ENCODE results near the gene PIM2.
"Not testable (repeated sequence)": the region's sequence is repeated elsewhere in the genome, so short reads cannot be mapped to it uniquely, and the experiment has no call there.

The PIM2 gene

DNA sequence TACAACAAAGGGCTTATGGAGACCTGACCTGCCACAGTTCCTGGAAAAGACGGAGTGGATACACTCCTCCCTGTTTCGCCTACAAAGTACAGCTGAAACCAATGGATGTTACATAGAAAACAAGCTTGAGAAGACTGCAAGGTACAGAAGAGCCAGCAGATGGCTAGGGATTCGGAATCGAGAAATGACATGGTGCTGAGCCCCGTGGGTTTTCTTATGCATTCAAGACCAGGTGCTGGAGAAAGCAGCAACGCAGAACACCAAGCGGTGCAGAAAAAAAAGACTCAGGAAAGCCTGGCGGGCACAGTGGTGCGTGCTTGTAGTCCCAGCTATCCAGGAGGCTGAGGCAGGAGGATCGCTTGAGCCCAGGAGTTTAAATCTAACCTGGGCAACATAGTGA is 35.1 kb downstream of the PIM2 start:
- H3K36me3 ChIP-seq, result no peaks in the 10 kb centered on the region
- no peak for DNase-seq
- H3K4me3 ChIP-seq (ENCODE audit: low read depth, low read length), result no peak overlapping the region
- no peaks in the 10 kb centered on the region for H3K9me3 ChIP-seq
- no peaks in the 10 kb centered on the region for H3K4me1 ChIP-seq
- no peaks in the 10 kb centered on the region for H3K27me3 ChIP-seq
- no peak for TF ChIP-seq CTCF (IDR thresholded peaks at IDR 0.05; ENCODE audit: low read depth, low read length)

GRCh38 chrX:48876944-48877343 is 41.9 kb downstream of the PIM2 start:
- not testable (repeated sequence) for H3K4me3 ChIP-seq (ENCODE audit: low read depth, low read length); H3K36me3 ChIP-seq; H3K27me3 ChIP-seq; H3K4me1 ChIP-seq; DNase-seq; H3K9me3 ChIP-seq

DNA sequence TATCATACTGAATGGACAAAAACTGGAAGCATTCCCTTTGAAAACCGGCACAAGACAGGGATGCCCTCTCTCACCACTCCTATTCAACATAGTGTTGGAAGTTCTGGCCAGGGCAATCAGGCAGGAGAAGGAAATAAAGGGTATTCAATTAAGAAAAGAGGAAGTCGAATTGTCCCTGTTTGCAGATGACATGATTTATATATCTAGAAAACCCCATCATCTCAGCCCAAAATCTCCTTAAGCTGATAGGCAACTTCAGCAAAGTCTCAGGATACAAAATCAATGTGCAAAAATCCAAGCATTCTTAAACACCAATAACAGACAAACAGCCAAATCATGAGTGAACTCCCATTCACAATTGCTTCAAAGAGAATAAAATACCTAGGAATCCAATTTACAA is 46.8 kb downstream of the PIM2 start:
- DNase-seq; H3K4me3 ChIP-seq (ENCODE audit: low read depth, low read length); H3K27me3 ChIP-seq; H3K9me3 ChIP-seq; H3K4me1 ChIP-seq; H3K36me3 ChIP-seq: not testable (repeated sequence)

GRCh38 chrX:48864210-48864609 is 54.6 kb downstream of the PIM2 start:
- Histone ChIP-seq H3K27me3 (no peaks in the 10 kb centered on the region), H3K4me3 (ENCODE audit: low read depth, low read length) (no peak overlapping the region), H3K4me1 (no peaks in the 10 kb centered on the region), H3K9me3 (no peaks in the 10 kb centered on the region), H3K36me3 (no peaks in the 10 kb centered on the region)
- no peak for DNase-seq
- no peak for TF ChIP-seq CTCF (IDR thresholded peaks at IDR 0.05; ENCODE audit: low read depth, low read length)
